HepG2 (cell line): ENCODE results near the gene MPP7. TPM values are rescaled to one million over a fixed set of nuclear protein-coding genes. Genes with fewer than 3 reads are reported as not detected.

Experiments
- ATAC-seq: fragments of 200-7000 bp; cut with Tn5 transposase; 3 replicates; pipeline ENCODE4 v1.9.1; 2020; ENCODE audit warnings: mild to moderate bottlenecking, moderate library complexity
- BruUV-seq: library from RNA; stranded (reverse); fragments of 400-500 nt; replicated peaks from 2 replicates; lab custom pipeline; 2021; lab: Mats Ljungman, UMichigan
- CTCF ChIA-PET: fragments of 300-600 bp; formaldehyde crosslinking; extraction: SDS; loops from one replicate; lab custom pipeline; 2021; ENCODE audit warnings: low total read pairs, inconsistent platforms, low intra/inter-chr PET ratio; lab: Yijun Ruan, JAX
- POLR2A ChIA-PET: fragments of 350-600 bp; sonication (Branson Sonifier 250); formaldehyde crosslinking; loops from one replicate; lab custom pipeline; 2020; ENCODE audit warnings: antibody characterized with exemption, inconsistent platforms; lab: Yijun Ruan, JAX
- DNase-seq: peaks from one replicate; pipeline ENCODE4 v3.0.0-alpha.2; 2015; ENCODE audit warnings: low spot score
- FAIRE-seq: peaks from 3 replicates; lab custom pipeline; 2011; peaks lifted over from hg19 to GRCh38; lab: Jason Lieb, UNC
- H2AFZ ChIP-seq: one replicate; pipeline ENCODE4 v1.6.1; 2011; ENCODE audit warnings: low read length, inconsistent platforms
- H3K27ac ChIP-seq: fragments of 300-600 bp; 3 replicates; pipeline ENCODE4 v1.8.0; 2011; ENCODE audit warnings: mixed run types, mild to moderate bottlenecking, mixed read lengths, low read length, inconsistent platforms; ENCODE audit not compliant: insufficient read depth; ENCODE audit errors: extremely low read length
- H3K27me3 ChIP-seq, 2 experiments: fragments of 200-600 bp in 1 of 2; 2 replicates in 1 of 2; 3 replicates in 1 of 2; pipeline versions ENCODE4 v1.6.0 to v1.8.0; 2011; ENCODE audit warnings: low read length in 2 of 2, mild to moderate bottlenecking in 2 of 2, moderate library complexity in 2 of 2, inconsistent platforms in 1 of 2; ENCODE audit not compliant: insufficient read depth in 2 of 2, control insufficient read depth in 1 of 2
- H3K36me3 ChIP-seq, 2 experiments: fragments of 200-600 bp in 1 of 2; replicated peaks in 1 of 2; 2 replicates in 1 of 2; 3 replicates in 1 of 2; pipeline versions ENCODE4 v1.5.1 to v1.8.0; 2011; ENCODE audit warnings: low read length in 2 of 2, inconsistent platforms in 1 of 2; ENCODE audit not compliant: insufficient read depth in 2 of 2, control insufficient read depth in 1 of 2
- H3K4me1 ChIP-seq: 2 replicates; pipeline ENCODE4 v1.5.1; 2012; ENCODE audit warnings: low read length, inconsistent platforms; ENCODE audit not compliant: insufficient read depth
- H3K4me2 ChIP-seq: 2 replicates; pipeline ENCODE4 v1.6.0; 2011; ENCODE audit warnings: low read depth, low read length, inconsistent platforms
- H3K4me3 ChIP-seq, 3 experiments: fragments of 200-600 bp in 1 of 3; sonication (generic), shearing (Covaris generic) in 1 of 3; replicated peaks in 1 of 3; 2 replicates each; pipeline ENCODE4 v1.5.1; 2011 to 2016; ENCODE audit warnings: low read length in 3 of 3, inconsistent platforms in 2 of 3, low read depth in 2 of 3, mild to moderate bottlenecking in 2 of 3, control low read depth in 1 of 3, mixed read lengths in 1 of 3; ENCODE audit not compliant: insufficient read depth in 1 of 3
- H3K79me2 ChIP-seq: one replicate; pipeline ENCODE4 v1.6.1; 2011; ENCODE audit warnings: low read length, inconsistent platforms; ENCODE audit not compliant: insufficient read depth
- H3K9ac ChIP-seq: 2 replicates; pipeline ENCODE4 v1.6.0; 2011; ENCODE audit warnings: mild to moderate bottlenecking, low read depth, low read length, inconsistent platforms; ENCODE audit not compliant: insufficient read depth
- H3K9me3 ChIP-seq: 2 replicates; pipeline ENCODE4 v1.5.1; 2012; ENCODE audit warnings: mild to moderate bottlenecking, low read length
- H4K20me1 ChIP-seq: 2 replicates; pipeline ENCODE4 v1.6.0; 2011; ENCODE audit warnings: inconsistent platforms, mild to moderate bottlenecking, low read length, moderate library complexity; ENCODE audit not compliant: insufficient read depth
- AKAP8 ChIP-seq: sonication (generic); formaldehyde crosslinking; IDR thresholded peaks from 2 replicates; pipeline ENCODE4 v1.5.1; 2020; ENCODE audit warnings: mild to moderate bottlenecking, missing genetic modification reagents
- CENPBD1 ChIP-seq: sonication (generic); formaldehyde crosslinking; IDR thresholded peaks from 2 replicates; pipeline ENCODE4 v1.8.0; 2022; ENCODE audit warnings: missing genetic modification reagents, low read depth, mild to moderate bottlenecking, borderline replicate concordance
- GABPA ChIP-seq, 2 experiments: IDR thresholded peaks; 2 replicates each; pipeline ENCODE4 v1.6.1; 2011 to 2016; ENCODE audit warnings: low read depth in 2 of 2, low read length in 1 of 2, missing biosample characterization in 1 of 2, missing genetic modification characterization in 1 of 2
- IKZF4 ChIP-seq: sonication (generic); formaldehyde crosslinking; IDR thresholded peaks from 2 replicates; pipeline ENCODE4 v1.5.1; 2020; ENCODE audit warnings: borderline replicate concordance, mild to moderate bottlenecking, low read depth, missing genetic modification reagents; ENCODE audit errors: not compliant biosample characterization
- MEIS1 ChIP-seq: sonication (generic); formaldehyde crosslinking; IDR thresholded peaks from 2 replicates; pipeline ENCODE4 v1.9.0; 2021; ENCODE audit warnings: mild to moderate bottlenecking, missing genetic modification reagents, moderate library complexity, borderline replicate concordance
- NFE2L2 ChIP-seq: fragments of 150-350 bp; IDR thresholded peaks from 2 replicates; pipeline ENCODE4 v1.6.1; 2014; ENCODE audit warnings: low read length
- SKIL ChIP-seq: sonication (generic); formaldehyde crosslinking; IDR thresholded peaks from 2 replicates; pipeline ENCODE4 v1.8.0; 2022; ENCODE audit warnings: missing genetic modification reagents, mild to moderate bottlenecking, moderate library complexity, borderline replicate concordance
- SNAPC2 ChIP-seq: sonication (generic); formaldehyde crosslinking; IDR thresholded peaks from 2 replicates; pipeline ENCODE4 v1.8.1; 2022; ENCODE audit warnings: mild to moderate bottlenecking, missing genetic modification reagents
- TRIM24 ChIP-seq: sonication (generic); formaldehyde crosslinking; IDR thresholded peaks from 2 replicates; pipeline ENCODE4 v1.8.0; 2022; ENCODE audit warnings: mild to moderate bottlenecking, missing genetic modification reagents
- ZNF121 ChIP-seq: sonication (generic); formaldehyde crosslinking; IDR thresholded peaks from 2 replicates; pipeline ENCODE4 v1.5.0; 2020; ENCODE audit warnings: mild to moderate bottlenecking, missing genetic modification reagents
- ZNF33A ChIP-seq: sonication (generic); formaldehyde crosslinking; IDR thresholded peaks from 2 replicates; pipeline ENCODE4 v1.5.1; 2020; ENCODE audit warnings: missing genetic modification reagents, mild to moderate bottlenecking, moderate library complexity, borderline replicate concordance
- ZNF749 ChIP-seq: sonication (generic); formaldehyde crosslinking; IDR thresholded peaks from 2 replicates; pipeline ENCODE4 v1.8.0; 2022; ENCODE audit warnings: mild to moderate bottlenecking, missing genetic modification reagents, moderate library complexity, borderline replicate concordance
- ZNF768 ChIP-seq: sonication (generic); formaldehyde crosslinking; IDR thresholded peaks from 2 replicates; pipeline ENCODE4 v1.4.0; 2020; ENCODE audit warnings: missing genetic modification reagents
- WGBS: methylation state at CpG from one replicate; pipeline ENCODE4 v1.1.6; 2017; ENCODE audit warnings: low lambda C conversion rate; 5-methylcytosine and 5-hydroxymethylcytosine counted together
- in situ Hi-C: cut with HindIII; loops from 2 replicates; pipeline ENCODE4 v1.10.0; 2017; ENCODE audit warnings: low pct_unique_long_range_greater_than_20kb; ENCODE audit not compliant: extremely low pct_ligation_motif_present
- intact Hi-C: fragments of 100-400 bp; cut with micrococcal nuclease; formaldehyde crosslinking; loops from one replicate; pipeline ENCODE4 v1.10.0; 2022; ENCODE audit not compliant: unreplicated experiment
- polyA plus RNA-seq, 8 experiments: library from polyadenylated mRNA; depleted of rRNA in 3 of 8; stranded (reverse) in 7 of 8; unstranded in 1 of 8; fragments of >200 nt; fragmentation: Illumina TruSeq in 4 of 8; extraction: Trizol in 4 of 8; gene quantifications; 2 replicates each; pipeline versions ENCODE4 v1.2.1 to v1.2.3, GENCODE V29; 2011 to 2016; ENCODE audit warnings: low read depth in 4 of 8, missing spikeins in 1 of 8, mixed read lengths in 1 of 8; ENCODE audit not compliant: insufficient read depth in 1 of 8
- total RNA-seq, 5 experiments: library from RNA; depleted of rRNA; stranded (reverse); fragments of >200 nt; fragmentation: Illumina TruSeq; extraction: Trizol; gene quantifications; 2 replicates each; pipeline ENCODE4 v1.2.3, GENCODE V29; 2016; ENCODE audit warnings: low read depth in 1 of 5

The MPP7 gene
- total and polyA plus RNA-seq, 2 of the 13 experiments (the other 11 are each of a cell fraction or from before 2014, with no cell fraction given): 6.8 to 16.4 TPM

GRCh38 chr10:28331841-28332240, 29.0 kb upstream of the MPP7 start (continued):
- TF ChIP-seq IKZF4 (CRISPR knock-in tag): no peak

DNA sequence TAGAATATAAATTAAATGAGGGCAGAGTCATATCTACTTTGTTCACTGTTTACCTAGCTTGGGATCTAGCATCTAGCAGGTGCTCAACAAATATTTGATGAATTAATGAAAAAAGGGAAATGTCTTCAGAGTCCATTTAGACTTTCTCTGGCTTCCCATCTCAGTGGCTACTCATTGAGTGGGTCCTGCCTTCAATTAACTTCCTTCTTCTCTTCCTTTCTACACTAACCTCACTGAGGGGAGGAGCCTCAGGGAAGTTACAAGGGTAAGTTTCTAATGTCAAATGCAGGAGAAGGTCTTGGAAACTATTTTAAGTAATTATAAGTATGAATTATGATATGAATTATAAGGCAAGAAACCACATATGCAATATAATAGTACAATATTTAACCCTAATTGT, 28.2 kb upstream of the MPP7 start:
- Histone ChIP-seq H3K4me3 (no peak overlapping the region), H4K20me1 (no peaks in the 10 kb centered on the region), H3K36me3 (no peaks in the 10 kb centered on the region), H3K27me3 (no peaks in the 10 kb centered on the region), H2AFZ (no peak overlapping the region), H3K9ac (no peak overlapping the region), H3K4me2 (no peak overlapping the region), H3K79me2 (no peaks in the 10 kb centered on the region), H3K27ac (no peak overlapping the region), H3K4me1 (peaks cover 15% of the 10 kb centered on the region), H3K9me3 (no peaks in the 10 kb centered on the region)
- ATAC-seq: no peak
- no TSS peak for BruUV-seq
- ChIA-PET CTCF (no interaction called here), POLR2A (no interaction called here)
- no peak for FAIRE-seq
- intact Hi-C loops: no loop called here
- TF ChIP-seq MEIS1 (CRISPR knock-in tag) (no peak), ZNF121 (CRISPR knock-in tag) (no peak), TRIM24 (CRISPR knock-in tag) (no peak), AKAP8 (no peak), ZNF33A (CRISPR knock-in tag) (no peak)
- no peak for DNase-seq
- in situ Hi-C loops: no loop called here

DNA sequence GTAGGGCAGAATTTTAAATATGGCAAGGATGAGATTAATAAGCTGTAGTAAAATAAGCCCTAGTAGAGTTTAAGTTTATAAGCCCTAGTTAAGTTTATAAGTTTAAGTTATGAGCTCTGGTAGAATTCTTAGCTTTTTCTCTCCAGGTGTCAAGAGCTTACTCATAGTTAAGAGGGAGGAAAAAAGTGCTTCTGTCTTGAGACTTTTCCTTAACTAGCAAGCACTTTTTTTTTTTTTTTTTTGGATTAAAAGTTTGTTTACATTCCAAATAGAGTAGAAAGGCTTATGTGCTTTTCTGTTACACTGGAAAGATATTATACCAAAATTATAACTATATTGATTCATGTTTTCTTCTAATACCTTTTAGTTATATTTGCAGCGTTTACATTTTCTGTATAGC, 25.5 kb upstream of the MPP7 start:
- no peaks in the 10 kb centered on the region for H3K9me3 ChIP-seq
- WGBS: 78% methylated on average over 1 of the region's 1 CpG
- no peak for FAIRE-seq
- no peak overlapping the region for H3K4me2 ChIP-seq
- no peaks in the 10 kb centered on the region for H3K36me3 ChIP-seq
- POLR2A ChIA-PET: no interaction called here
- intact Hi-C loops (no loop called here), in situ Hi-C loops (no loop called here)
- no peak for TF ChIP-seq SNAPC2 (CRISPR knock-in tag)
- no peak for TF ChIP-seq GABPA (IDR thresholded peaks at IDR 0.05; ENCODE audit: low read depth, low read length)
- no peak for TF ChIP-seq GABPA (CRISPR knock-in tag; IDR thresholded peaks at IDR 0.05; ENCODE audit: low read depth)
- no peak for TF ChIP-seq SKIL (CRISPR knock-in tag)
- TF ChIP-seq NFE2L2: no peak
- TF ChIP-seq ZNF749 (CRISPR knock-in tag): no peak
- no peak for TF ChIP-seq ZNF768
- TF ChIP-seq CENPBD1 (CRISPR knock-in tag): no peak
- no peak overlapping the region for H3K4me3 ChIP-seq
- H4K20me1 ChIP-seq: no peaks in the 10 kb centered on the region
- no TSS peak for BruUV-seq
- no peak for DNase-seq
- no peak for ATAC-seq
- no peak overlapping the region for H3K9ac ChIP-seq
- no peak overlapping the region for H2AFZ ChIP-seq
- no peak overlapping the region for H3K27ac ChIP-seq
- H3K4me1 ChIP-seq: peaks cover 15% of the 10 kb centered on the region
- no peaks in the 10 kb centered on the region for H3K79me2 ChIP-seq
- CTCF ChIA-PET: no interaction called here
- H3K27me3 ChIP-seq: no peaks in the 10 kb centered on the region
